Measurements from ENCODE around the gene RB1.

- TF ChIP-seq, protein P1, sequence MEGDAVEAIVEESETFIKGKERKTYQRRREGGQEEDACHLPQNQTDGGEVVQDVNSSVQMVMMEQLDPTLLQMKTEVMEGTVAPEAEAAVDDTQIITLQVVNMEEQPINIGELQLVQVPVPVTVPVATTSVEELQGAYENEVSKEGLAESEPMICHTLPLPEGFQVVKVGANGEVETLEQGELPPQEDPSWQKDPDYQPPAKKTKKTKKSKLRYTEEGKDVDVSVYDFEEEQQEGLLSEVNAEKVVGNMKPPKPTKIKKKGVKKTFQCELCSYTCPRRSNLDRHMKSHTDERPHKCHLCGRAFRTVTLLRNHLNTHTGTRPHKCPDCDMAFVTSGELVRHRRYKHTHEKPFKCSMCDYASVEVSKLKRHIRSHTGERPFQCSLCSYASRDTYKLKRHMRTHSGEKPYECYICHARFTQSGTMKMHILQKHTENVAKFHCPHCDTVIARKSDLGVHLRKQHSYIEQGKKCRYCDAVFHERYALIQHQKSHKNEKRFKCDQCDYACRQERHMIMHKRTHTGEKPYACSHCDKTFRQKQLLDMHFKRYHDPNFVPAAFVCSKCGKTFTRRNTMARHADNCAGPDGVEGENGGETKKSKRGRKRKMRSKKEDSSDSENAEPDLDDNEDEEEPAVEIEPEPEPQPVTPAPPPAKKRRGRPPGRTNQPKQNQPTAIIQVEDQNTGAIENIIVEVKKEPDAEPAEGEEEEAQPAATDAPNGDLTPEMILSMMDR (IDR thresholded peaks at IDR 0.05; ENCODE audit: low read depth, low read length), result no peak
- TF ChIP-seq POLR2A (IDR thresholded peaks at IDR 0.05; ENCODE audit: extremely low read depth, insufficient read length), result no peak
- no peak for TF ChIP-seq MYC (IDR thresholded peaks at IDR 0.05; ENCODE audit: low read depth, low read length)
These were observed 43.0 kb downstream of the RB1 start for GRCh38 chr13:48346583-48346982.
